Measurements from ENCODE around the gene NOC2L.

Gene NOC2L

DNA sequence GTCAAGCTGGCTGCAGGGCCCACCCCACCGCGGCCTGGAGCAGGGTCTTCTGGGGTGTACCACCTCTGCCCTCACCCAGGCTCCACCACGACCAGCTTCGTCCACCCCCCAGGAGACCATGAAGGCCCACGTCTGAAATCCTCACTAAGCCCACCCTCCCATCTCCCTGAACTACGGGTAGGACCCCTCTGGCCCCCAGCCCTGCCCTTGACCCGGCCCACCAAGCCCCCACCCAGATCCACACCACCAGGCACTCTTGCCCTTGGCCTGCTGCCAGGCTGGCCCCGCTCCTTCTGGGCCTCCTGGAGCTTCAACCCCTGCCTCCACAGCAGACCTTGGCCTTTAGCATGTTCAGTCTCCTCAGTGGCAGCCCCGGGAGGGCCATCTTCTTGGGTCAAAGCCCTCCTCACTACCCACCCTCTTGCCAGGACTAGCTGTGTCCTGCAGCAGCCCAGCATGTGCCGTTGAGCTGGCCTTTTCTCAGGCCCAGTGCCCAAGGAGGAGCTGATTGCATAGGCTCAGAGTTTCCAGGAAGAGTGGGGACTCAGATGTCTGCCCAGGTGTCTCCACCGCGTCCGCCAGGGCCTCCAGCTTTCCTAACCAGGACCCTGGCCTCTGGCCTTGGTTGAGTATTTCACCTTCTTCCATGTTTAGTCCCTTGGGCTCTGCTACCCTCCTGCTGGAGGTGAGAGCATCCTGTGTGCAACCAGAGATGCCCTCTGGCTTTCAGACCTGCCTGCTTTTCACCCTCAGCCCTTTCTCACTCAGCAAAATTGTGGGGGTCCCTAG, 53.1 kb downstream of the NOC2L start:
- in situ Hi-C loops (cut with HindIII; ENCODE audit: low sequenced_read_pairs) = no loop called here
- no peak overlapping the region for H3K4me3 ChIP-seq (ENCODE audit: low read depth, low read length)
- TF ChIP-seq, protein P1, sequence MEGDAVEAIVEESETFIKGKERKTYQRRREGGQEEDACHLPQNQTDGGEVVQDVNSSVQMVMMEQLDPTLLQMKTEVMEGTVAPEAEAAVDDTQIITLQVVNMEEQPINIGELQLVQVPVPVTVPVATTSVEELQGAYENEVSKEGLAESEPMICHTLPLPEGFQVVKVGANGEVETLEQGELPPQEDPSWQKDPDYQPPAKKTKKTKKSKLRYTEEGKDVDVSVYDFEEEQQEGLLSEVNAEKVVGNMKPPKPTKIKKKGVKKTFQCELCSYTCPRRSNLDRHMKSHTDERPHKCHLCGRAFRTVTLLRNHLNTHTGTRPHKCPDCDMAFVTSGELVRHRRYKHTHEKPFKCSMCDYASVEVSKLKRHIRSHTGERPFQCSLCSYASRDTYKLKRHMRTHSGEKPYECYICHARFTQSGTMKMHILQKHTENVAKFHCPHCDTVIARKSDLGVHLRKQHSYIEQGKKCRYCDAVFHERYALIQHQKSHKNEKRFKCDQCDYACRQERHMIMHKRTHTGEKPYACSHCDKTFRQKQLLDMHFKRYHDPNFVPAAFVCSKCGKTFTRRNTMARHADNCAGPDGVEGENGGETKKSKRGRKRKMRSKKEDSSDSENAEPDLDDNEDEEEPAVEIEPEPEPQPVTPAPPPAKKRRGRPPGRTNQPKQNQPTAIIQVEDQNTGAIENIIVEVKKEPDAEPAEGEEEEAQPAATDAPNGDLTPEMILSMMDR (IDR thresholded peaks at IDR 0.05; ENCODE audit: low read depth, low read length) = no peak
- no peak for DNase-seq (ENCODE audit: low read depth, low spot score)

DNA sequence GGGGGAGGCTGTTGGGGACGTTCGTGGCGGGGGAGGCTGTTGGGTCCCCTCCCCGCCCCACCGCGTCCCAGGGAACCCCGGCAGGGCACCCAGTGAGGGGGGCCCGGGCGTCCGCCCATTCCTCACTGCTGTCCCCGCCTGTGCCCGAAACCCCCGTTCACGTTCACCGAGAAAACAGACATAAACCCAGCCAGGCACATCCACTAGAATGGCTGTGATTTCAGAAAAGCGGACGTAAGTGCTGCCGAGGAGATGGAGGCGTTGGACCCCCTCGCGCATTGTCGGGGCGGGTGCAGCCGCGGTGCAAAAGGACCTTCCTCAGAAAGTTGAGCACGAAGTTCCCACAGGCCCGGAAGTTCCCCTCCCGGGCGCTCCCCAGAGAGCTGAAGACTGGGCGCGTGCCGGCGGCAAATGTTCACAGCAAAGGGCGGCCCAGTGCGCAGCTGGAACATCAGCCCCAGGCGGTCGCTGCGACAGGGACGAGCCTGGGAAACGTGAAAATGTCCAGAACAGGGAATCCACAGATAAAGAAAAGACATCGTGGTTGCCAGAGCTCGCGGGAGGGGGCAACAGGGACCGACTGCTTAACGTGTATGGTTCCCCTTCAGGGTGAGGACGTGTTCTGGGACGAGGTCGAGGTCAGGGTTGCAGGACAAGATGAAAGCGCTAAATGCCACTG, 53.8 kb downstream of the NOC2L start:
- in situ Hi-C loops (cut with HindIII; ENCODE audit: low sequenced_read_pairs) = no loop called here
- TF ChIP-seq, protein P1 (IDR thresholded peaks at IDR 0.05; ENCODE audit: low read depth, low read length) = no peak
- no peak for DNase-seq (ENCODE audit: low read depth, low spot score)
- peak overlapping the region; percentile 46 for H3K4me3 ChIP-seq (ENCODE audit: low read depth, low read length)

DNA sequence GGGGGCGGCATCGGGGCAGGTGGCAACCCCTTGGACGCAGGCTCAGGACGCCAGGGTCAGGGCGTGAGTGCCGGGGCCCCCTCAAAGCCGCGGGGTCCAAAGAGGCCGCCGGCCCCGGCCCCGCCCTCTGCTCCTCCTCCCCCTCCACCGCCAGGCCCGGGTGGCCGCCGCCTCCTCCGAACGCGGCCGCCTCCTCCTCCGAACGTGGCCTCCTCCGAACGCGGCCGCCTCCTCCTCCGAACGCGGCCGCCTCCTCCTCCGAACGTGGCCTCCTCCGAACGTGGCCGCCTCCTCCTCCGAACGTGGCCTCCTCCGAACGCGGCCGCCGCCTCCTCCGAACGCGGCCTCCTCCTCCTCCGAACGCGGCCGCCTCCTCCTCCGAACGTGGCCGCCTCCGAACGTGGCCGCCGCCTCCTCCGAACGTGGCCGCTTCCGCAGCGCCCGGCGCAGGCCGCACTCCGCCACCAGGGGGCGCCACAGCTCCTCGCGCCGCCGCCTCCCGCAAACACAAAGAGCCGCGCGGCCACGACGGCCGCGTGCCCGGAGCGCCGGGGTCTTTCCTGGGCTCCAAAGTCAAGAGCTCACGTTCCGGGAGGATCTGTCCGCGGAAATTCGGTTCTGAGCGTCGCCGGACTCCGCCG, 54.6 kb downstream of the NOC2L start:
- TF ChIP-seq, protein P1 (IDR thresholded peaks at IDR 0.05; ENCODE audit: low read depth, low read length) = peak; percentile 64
- peak overlapping the region; percentile 46 for H3K4me3 ChIP-seq (ENCODE audit: low read depth, low read length)
- DNase-seq (ENCODE audit: low read depth, low spot score) = peak; percentile 81
- in situ Hi-C loops (cut with HindIII; ENCODE audit: low sequenced_read_pairs) = no loop called here

DNA sequence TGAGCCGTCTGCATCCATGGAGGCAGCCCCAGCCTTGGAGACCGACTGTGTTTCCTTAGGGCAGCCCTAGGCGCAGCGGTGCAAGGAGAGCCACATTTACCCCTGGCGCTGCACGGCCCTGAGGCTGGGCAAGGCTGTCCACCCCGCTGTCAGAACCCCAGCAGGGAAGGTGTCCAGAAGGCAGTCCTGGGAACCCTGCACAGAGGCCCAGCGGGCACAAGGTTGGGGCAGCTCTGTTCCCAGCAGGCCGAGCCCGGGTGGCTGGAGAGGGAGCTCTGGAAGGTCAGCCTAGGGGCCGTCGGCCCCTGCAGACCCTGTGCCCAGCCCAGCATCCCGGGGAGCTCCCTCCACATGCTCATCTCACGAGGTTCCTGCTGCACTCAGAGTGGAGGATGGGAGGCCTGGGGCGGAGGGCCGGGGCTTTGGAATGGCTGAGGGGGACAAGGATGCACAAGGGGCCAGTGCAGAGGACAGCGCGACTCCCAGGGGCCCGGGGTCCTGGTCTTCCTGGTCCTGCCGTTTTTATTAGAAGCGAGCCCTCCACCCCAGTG, 55.3 kb downstream of the NOC2L start:
- H3K4me3 ChIP-seq (ENCODE audit: low read depth, low read length) = peak overlapping the region; percentile 12
- TF ChIP-seq, protein P1 (IDR thresholded peaks at IDR 0.05; ENCODE audit: low read depth, low read length) = no peak
- no peak for DNase-seq (ENCODE audit: low read depth, low spot score)
- in situ Hi-C loops (cut with HindIII; ENCODE audit: low sequenced_read_pairs) = no loop called here

DNA sequence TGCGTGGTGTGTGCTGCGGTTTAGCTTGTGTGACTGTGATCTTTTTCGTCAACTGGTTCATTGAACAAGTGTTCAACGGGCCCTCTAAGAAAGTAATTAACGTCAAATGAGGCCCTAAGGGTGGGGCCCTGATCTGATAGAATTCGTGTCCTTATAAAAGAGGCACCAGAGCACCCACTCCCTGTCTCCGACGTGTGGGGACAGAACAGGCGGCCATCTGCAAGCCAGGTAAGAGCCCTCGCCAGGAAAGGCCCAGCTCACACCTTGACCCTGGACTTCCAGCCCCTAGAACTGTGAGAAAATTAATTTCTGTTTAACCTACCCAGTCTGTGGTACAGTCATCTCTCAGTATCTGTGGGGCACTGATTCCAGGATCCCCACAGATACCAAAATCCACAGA, 55.8 kb downstream of the NOC2L start:
- TF ChIP-seq, protein P1 (IDR thresholded peaks at IDR 0.05; ENCODE audit: low read depth, low read length) = no peak
- no peak overlapping the region for H3K4me3 ChIP-seq (ENCODE audit: low read depth, low read length)
- DNase-seq (ENCODE audit: low read depth, low spot score) = no peak
- in situ Hi-C loops (cut with HindIII; ENCODE audit: low sequenced_read_pairs) = no loop called here

DNA sequence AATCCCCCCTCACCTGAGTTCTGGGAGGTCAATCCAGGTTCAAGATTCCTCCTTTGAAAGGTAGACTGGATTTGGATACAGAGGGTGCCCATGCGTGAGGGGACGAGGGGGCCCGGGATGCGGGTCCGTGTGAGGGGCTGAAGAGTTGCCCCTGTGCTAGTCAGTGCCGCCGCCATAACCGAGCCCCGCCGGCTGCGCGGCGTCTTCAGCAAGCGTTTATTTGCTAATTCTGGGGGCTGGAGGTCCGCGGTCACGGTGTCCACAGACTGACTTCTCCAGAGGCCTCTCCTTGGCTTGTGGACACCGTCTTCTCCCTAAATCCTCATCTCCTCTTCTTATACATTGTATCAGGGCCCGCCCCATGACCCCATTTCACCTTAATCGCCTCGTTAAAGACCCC, 56.3 kb downstream of the NOC2L start:
- in situ Hi-C loops (cut with HindIII; ENCODE audit: low sequenced_read_pairs) = no loop called here
- TF ChIP-seq, protein P1 (IDR thresholded peaks at IDR 0.05; ENCODE audit: low read depth, low read length) = no peak
- H3K4me3 ChIP-seq (ENCODE audit: low read depth, low read length) = no peak overlapping the region
- DNase-seq (ENCODE audit: low read depth, low spot score) = no peak

Data from astrocyte of the spinal cord (primary cell).